MV-4-11 (cell line): ENCODE data around the gene PAX7.

Experiments used
- DNase-seq: peaks from one replicate; lab custom pipeline; 2025; lab: John Stamatoyannopoulos, UW

Gene PAX7

DNA sequence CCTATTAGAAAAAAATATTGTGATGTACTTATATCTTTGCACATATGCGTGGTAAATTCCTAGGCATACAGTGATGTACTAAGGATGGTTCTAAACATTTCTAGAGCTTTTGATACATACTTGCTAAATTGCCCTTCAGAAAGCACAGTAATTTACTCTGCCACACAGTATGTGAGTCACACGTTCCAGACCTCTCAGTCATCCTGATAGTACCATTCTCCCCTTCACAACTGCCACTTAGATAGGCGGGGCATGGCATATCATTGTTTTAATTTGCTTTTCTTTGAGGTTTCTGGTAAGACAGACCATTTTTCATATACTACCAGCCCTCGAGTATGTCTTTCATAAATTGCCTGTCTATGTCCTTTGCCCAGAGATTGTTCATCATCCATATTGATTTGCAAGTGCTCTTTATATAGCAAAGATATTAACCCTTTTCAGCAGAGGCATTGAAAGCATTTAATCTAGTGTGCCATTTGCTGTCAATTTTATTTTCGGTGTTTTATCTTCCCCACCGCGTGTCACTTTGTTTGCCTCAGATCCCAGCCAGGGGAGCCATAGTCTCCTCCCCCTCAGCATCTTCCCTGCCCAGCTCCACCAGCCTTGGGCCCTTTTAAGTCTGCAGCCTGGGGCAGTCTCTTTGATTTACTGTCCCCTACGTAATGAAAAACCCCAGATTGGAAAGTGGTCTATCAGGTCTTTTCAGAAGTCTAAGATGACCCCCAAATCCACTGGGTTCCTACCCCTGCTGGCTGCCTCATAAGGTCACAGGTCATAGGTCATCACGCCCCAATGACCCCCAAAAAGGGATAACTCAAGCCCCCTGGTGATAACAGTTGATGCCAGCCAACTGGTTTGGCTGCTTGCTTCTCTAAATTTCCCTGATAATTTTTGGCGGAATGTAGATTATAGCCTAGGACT lies 11.8 kb upstream of the PAX7 start:
- no peak for DNase-seq

DNA sequence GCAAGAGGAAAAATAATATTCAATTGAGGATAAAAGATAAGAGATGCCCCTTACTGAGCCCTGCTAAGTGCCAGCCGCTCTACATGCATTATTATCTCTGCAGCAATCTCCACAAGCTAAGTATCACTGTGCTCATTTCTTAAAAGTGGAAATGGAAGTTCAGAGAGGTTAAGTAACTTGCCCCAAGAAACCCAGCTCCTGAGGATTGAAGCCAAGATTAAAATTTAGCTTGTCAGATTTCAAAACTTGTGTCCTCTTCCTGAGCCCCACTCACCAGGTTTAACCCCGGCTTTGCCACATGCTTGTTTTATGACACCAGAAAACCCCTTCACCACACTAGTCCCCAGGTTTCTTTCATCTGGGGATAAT lies 11.2 kb upstream of the PAX7 start:
- DNase-seq, result no peak

DNA sequence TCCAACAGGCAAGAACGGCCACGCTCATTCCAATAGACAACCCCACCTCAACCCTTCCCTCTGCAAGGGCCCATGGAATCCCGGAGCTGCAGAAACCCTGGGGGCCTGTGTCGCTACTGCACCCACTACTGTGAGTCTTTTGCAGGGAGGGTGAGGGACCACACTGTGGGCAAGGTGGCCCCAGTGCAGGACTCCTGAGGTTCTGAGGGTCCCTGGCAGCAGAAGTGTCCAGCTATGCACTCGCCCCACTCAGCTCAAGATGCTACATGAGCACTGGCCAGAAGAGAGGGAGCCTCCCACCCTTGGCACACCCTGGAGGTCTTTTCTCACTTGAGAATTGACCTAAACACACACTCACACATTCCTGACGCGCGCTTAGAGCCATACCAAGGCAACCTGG lies 2.1 kb upstream of the PAX7 start:
- DNase-seq, result no peak

DNA sequence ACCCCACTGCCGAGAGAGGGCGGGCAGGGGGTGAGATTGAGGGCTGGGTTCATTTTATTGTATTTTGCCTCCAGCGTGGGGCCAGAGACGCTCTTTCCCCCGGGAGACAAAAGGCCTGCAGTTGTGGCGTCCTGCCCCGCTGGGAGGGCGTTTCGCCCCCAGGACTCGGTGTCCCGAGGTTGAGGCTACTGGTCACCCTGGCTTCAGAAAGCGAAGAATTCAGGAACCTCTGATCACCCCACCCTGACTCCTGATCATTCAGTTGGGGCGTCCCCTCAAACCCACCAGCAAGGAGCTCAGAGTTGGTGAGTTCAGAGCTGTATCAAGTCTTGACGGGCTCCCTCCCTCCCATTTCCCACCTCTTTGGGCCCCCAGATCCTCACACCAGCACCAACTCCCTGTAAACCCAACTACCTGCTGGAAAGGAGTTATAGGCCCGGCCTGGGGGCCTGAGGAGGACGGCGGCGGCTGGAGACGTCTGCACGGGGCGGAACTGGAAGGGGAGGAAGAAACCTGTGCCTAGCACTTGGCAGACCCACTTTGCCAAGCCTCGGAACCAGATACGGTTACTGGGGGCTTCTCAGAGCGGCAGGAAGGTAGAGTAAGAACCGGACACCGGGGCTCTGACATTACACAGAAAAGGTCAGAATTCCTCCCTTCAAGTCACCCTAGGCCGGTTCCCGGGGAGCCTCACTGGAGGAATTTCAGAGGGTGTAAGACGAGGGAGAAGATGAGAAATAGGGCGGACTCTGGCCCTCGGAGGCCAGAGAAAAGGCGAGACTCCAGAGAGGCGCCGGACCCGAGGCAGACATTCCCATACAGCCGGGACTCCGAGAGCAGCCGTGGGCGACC lies 761 bp upstream of the PAX7 start:
- DNase-seq, result no peak

- no peak for DNase-seq
Observed at GRCh38 chr1:18631496-18632217, 1.0 kb downstream of the PAX7 start.

DNA sequence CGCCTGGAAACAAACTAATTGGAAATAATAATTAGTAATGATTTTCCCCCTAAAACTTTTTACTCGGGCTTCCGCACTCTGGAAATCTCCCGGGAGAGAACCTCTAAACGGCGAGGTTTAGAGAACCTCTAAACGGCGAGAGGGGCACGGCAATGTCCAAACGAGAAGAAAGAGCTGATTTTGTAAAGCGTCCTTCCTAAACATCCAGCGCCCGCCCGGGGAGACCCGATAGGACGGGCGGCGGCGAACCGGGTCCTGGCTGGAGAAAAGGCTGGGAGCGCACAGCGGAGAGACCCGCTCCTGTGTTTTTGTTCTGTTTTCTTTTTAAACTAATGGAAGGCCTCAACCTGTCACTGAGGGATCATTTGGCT lies 1.6 kb downstream of the PAX7 start:
- DNase-seq, result no peak

DNA sequence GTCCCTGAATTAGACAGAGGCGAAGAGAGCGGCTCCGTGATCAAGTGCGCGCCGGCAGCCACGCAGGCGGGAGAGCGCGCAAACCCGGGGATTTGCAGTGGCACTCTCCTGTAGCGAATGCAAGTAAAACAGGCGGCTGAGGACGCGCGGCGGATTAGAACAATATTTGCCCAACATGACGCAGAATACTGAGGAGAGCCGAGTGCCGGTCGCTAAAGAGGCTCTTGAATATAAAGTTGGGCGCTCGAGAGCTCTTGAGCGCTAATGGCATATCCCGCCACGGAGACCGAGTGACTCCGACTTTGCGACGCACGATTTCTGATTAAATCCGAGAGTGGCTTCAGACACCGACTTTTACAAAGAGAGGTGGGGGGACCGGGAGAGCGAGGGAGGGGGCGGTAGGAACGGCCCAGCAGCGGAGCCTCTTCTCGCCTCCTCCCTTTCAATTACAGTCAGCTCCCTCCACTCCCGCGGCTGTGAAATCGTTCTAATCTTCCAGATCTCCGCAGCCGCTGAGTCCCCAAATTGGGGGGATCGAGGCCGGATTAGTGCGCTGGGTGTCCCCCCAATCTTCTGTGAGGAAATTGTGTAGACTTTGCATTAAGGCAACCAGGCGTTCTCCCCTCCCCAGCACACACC lies 2.3 kb downstream of the PAX7 start:
- no peak for DNase-seq

- DNase-seq, result no peak
Observed at GRCh38 chr1:18633422-18634155, 2.9 kb downstream of the PAX7 start.

DNA sequence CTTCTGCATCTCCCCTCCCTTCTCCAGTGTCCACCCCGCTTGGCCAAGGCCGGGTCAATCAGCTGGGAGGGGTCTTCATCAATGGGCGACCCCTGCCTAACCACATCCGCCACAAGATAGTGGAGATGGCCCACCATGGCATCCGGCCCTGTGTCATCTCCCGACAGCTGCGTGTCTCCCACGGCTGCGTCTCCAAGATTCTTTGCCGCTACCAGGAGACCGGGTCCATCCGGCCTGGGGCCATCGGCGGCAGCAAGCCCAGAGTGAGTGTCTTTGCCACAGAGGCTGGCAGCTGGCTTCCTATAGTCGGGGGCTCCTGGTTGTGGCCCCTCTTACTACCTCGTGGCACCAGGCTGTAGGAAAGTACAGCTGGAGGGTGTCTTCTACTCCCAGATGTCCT lies 3.6 kb downstream of the PAX7 start:
- DNase-seq, result no peak

GRCh38 chr1:18635070-18635577 lies 4.5 kb downstream of the PAX7 start:
- no peak for DNase-seq

GRCh38 chr1:18635891-18636595 lies 5.4 kb downstream of the PAX7 start:
- DNase-seq, result no peak

- DNase-seq, result no peak
Observed at GRCh38 chr1:18636596-18637508, 6.2 kb downstream of the PAX7 start.

DNA sequence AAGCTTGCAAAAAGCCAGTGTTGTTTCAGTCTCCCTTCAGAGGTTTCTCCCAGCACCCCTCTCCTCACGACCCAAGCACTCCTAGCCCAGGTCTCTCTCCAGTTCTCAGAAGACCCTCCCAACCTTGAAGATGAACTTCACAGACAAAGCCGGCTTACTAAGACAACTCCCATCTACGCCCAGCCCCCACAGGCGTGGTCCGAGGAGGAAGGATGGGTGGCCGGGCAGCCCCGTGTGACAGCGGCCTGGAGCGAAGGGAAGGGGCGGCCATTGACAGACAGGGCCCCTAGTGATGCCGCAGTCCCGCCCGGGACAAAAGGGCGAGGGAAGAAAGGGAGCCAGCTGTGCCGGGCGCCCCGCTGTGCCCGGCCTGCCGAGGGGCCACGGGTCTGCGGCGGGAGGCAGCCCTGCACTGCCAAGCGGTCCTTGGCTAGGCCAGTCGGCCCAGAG lies 6.9 kb downstream of the PAX7 start:
- no peak for DNase-seq

DNA sequence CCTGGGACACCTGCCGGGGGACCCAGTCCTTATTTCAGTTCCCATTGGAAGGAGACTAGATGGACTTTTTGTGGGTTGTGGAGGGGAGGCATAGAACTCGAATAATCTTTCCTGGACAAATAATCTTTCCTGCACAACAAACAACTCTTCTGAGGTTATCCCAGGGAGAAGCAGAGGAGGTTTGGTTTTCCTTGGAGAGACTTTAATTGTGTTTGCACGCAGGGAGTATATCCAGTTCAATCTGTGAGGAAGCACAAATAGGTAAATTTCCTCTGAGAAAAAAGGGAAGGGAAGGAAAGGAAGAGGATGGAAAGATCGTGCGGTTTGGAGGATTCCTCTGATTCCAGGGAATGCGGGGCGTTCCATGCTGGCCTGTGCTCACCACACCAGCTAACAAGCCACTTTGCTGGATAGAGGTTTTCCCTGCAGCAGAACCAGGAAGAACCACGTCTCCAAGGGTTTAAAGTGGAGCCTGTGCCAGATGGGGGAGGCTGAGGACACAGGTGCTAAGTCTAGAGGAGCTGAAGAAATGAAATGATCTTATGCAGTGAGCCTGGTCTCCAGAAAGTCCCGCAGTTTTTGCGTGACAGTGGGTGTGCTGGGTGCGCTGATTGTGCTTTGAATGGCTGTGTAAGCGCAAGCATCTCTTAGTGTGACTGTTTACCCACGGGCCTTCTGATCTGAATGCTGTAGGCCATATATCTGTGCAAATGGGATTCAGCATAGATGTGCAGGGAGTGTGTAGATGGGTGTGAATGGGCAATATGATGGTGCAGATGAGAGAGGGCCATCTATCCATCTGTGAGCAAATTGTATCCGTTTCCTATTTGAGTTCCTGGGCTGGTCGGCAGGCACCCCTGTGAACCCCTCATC lies 7.6 kb downstream of the PAX7 start:
- no peak for DNase-seq

DNA sequence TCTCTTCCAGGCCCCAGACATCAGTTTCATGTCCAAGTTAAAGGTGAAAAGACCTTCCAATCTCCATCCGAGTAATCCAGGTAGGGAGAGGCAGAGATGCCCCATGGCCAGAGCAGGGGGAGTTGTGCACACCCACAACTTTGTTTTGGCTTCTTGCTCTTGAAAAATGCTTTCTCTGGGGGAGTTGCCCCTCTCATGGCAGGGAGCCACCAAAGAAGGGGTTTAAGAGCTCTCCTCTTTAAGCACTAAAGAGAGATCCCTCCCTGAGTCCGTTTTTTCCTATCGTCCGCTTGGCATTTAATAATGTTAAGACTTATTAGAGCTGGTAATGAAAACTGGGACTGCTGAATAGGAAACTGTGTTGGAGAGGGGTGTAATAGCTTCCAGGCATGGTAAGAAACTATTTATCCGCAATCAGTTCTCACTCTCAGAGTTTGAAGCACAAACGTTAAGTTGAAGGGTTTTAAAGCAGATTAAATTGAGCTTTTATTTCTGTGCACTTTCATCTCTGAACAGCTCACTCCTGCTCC lies 8.3 kb downstream of the PAX7 start:
- no peak for DNase-seq

GRCh38 chr1:18639368-18640055 lies 8.9 kb downstream of the PAX7 start:
- no peak for DNase-seq

- no peak for DNase-seq
Observed at GRCh38 chr1:18640228-18641004, 9.8 kb downstream of the PAX7 start.
